Astrocyte (in vitro differentiated cells and primary cell): ENCODE results near the gene SETD1B.

Source experiments
- EZH2 ChIP-seq: IDR thresholded peaks from 2 replicates; pipeline ENCODE4 v1.6.1; 2012; ENCODE audit warnings: mild to moderate bottlenecking, low read length, inconsistent platforms; ENCODE audit not compliant: insufficient read depth
- TF ChIP-seq, protein P1 (sequence below): IDR thresholded peaks from 2 replicates; pipeline ENCODE4 v1.5.1; 2011; ENCODE audit warnings: low read depth, mild to moderate bottlenecking, inconsistent platforms, low read length, moderate library complexity; ENCODE audit not compliant: insufficient read depth

DNA sequence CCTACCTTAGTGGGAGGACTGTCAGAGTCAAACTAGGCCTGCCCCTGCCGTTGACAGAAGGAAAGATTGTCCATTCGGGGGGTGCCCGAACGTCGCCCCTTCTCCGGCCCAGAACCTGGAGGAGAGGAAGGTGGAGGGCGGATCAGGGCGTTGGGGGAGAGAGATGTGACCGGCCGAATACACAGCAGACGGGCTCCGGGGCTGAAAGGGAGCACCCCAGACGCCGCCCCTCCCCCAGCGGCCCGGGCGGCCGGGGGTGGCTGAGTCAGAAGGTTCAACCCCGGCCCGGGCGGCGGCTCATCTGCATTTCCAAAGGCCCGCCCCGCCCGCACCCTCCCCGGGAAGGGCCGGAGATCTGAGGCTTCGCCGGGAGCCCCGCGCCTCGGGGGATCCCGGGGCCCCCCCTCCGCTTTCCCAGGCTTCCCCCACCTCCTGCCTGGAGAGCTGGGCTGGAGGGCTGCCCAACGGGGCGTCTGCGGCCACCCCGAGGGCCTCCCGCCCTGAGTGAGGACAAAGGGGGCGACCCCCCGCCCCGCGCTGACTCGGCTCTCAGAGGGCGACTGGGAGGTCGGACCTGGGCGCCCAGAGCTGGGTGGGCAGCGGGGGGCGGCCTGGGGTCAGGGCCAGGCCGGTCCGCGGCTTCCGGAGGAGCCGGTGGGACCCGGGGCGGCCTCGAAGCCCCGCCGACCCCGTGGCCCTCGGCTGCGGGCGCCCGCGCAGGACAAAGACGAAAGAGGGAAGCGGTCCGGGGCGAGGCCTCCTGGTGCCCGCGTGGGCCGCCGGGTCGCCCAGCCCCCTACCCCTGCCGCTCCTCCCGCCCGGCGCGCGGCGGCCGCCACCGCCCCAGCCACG lies 3.7 kb upstream of the SETD1B start:
- TF ChIP-seq, protein P1, sequence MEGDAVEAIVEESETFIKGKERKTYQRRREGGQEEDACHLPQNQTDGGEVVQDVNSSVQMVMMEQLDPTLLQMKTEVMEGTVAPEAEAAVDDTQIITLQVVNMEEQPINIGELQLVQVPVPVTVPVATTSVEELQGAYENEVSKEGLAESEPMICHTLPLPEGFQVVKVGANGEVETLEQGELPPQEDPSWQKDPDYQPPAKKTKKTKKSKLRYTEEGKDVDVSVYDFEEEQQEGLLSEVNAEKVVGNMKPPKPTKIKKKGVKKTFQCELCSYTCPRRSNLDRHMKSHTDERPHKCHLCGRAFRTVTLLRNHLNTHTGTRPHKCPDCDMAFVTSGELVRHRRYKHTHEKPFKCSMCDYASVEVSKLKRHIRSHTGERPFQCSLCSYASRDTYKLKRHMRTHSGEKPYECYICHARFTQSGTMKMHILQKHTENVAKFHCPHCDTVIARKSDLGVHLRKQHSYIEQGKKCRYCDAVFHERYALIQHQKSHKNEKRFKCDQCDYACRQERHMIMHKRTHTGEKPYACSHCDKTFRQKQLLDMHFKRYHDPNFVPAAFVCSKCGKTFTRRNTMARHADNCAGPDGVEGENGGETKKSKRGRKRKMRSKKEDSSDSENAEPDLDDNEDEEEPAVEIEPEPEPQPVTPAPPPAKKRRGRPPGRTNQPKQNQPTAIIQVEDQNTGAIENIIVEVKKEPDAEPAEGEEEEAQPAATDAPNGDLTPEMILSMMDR, result no peak
- no peak for TF ChIP-seq EZH2
